Midbrain (tissue), 1 donor: ENCODE measurements around the gene SP8.
"Not testable (repeated sequence)": the region's sequence is repeated elsewhere in the genome, so short reads cannot be mapped to it uniquely, and the experiment has no call there.

ENCODE experiments used
- DNase-seq: peaks from one replicate; lab custom pipeline; 2025; lab: John Stamatoyannopoulos, UW

The SP8 gene

DNA sequence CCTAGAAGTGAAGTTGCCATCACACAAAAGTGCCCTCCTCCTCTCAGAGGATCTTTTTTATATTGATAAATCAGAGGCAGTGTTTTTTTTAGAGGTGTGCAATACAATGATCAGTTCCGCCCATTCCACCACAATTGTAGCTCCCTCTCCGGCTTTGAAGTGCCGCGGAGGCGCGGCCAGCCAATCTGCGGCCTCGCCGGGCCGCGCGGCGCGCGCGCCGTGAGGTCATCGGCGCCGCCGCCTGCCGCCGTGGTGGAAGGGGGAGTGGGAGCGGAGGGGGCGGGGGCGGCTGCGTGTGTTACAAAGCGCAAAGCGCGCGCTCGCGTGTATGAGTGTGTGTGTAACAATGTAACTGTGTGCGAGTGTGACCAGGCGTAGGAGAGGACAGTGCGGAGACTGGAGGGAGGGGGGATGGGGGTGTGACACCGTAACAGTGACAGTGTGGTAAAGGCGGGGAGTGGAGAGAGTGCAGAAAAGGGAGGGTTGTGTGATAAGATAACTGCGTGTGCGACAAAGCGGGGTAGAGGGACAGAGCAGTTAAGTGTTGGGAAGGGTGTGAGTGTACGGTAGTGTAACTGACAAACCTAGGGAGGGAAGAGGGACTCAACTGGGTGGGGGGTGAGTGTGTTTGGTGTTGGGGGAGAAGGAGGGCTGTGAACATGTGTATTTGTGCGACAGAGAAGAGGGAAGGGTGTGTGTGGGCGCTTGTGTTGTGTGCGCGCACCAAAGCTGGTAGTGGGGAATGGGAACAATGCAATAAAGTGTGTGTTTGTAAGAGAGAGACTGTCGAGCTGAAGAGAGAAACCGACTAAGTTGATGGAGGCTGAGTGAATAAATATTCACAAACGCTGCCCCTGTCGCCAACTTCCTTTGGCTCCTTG lies at the start of gene SP8:
TSS of gene SP8 (minus strand) at position 108 of the 881 bp plus-strand sequence. CDS start at position 20, 88 bp downstream.
- no peak for DNase-seq

- not testable (repeated sequence) for DNase-seq
These were observed 49.7 kb upstream of the SP8 start for GRCh38 chr7:20836424-20836823.

DNA sequence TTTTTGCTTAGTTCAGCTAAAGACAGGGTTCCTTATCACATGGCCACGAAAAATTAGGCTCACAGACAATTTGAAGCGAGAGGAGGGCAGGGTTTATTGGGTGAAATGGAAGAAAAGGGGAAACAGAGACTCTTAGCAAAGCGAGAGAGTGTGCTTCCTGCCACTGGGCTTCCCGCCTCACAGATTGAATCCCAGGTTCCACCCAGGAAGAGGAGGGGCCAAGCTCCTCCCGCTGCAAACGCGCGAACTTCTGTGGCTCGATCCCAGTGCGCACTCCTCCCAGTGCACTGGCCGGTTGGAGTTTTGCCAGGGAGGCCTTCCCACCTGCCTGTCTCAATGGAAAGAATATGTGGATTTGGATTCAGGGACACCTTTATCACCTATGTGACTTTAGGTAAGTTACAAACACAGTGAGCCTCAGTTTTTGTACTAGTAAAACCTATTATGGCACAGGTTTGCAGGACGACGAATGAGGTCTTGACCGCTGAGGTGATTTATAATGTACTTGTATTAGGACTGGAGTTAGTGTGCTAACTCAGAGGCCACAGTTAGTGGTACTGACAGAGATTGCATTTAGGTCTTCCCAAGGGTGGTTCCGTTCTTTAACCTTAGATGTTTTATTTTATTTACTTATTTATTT lies 48.5 kb upstream of the SP8 start:
- no peak for DNase-seq

DNA sequence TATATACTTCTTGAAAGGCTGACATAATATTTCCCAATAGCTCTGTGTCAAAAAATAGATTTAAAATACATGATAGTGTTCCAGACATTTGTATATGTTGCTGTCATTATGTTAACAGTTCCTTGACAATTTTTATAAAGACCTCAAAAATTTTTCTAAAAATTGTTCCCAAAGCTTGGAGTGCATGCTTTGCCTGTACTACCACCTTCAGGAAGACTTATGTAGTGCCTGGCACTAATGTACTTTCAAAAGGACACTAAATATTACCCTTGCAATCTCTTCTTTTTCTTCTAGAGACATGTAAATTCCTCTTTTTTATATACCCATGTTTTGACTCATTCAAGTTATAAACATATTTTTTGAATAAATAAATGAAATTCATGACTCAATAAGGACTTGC lies 48.0 kb upstream of the SP8 start:
- DNase-seq = no peak

GRCh38 chr7:20831956-20832355 lies 45.3 kb upstream of the SP8 start:
- DNase-seq = no peak

GRCh38 chr7:20831451-20831850 lies 44.8 kb upstream of the SP8 start:
- DNase-seq = no peak

- no peak for DNase-seq
These were observed 42.3 kb upstream of the SP8 start for GRCh38 chr7:20828947-20829346.

GRCh38 chr7:20827172-20827571 lies 40.5 kb upstream of the SP8 start:
- no peak for DNase-seq

DNA sequence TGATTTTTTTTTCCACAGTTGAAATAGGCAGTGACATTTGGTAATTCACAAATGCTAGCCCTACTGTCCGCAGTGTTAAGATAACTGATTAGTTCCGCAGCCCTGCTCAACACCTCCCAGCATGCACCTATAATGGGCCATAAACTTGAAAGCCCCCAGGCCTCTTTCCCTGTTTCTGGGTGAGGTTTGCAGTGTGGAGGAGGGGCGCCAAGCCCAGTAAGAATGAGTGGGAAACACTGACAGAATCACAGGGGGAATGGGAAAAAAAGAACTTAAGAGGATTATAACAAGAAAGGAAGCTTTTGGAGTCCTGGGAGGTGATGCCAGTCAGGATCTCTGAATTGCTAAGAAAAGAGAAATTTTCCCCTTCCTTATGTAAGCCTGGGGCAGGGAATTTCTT lies 39.6 kb upstream of the SP8 start:
- DNase-seq = no peak

DNA sequence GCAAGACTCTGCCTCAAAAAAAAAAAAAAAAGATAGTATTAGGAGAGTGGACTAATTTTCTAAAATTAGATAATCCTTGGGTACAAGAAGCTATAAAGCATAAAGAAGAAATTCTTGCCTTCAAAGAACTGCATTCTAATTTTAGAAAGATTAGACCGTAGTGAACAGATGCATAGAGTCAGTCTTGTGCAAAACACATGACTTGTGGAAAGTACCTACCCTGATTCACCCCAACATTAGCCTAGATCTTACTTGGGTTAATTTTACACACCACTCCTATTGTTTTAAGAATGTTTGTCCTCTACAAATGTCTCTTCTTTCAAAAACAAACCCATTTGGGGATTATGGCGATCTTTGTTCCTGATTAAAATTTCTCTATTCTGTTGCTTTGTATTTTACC lies 38.9 kb upstream of the SP8 start:
- no peak for DNase-seq

DNA sequence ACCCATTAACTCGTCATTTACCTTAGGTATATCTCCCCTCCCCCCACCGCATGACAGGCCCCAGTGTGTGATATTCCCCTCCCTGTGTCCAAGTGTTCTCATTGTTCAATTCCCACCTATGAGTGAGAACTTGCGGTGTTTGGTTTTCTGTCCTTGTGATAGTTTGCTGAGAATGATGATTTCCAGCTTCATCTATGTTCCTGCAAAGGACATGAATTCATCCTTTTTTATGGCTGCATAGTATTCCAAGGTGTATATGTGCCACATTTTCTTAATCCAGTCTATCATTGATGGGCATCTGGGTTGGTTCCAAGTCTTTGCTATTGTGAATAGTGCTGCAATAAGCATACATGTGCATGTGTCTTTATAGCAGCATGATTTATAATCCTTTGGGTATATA lies 34.7 kb upstream of the SP8 start:
- not testable (repeated sequence) for DNase-seq

DNA sequence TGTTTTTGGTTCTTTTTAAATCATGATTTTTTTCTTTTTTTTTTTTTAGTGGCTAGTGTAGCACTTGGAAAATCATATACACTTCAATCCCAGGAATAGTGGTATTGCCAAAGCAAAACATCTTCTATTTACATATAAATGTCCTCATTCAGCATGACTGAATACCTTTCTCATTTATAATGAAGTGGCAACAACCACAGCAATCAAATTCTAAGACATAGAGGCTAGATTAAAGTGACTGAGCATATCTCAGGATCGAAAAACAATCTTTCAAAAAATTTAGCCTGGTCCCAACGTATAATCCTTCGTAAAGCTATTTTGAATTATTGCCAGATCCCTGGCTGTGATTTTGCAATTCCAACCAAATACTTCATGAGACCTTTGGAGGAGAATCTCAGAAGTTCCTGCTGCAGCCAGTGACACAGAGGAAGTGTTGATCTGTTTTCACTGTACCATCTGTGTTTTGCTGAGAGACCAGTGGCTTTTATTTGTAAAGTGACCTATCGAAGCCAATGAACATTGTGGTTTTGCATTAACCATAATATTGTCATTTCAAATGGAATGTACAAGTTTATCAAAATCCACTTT lies 29.8 kb upstream of the SP8 start:
- DNase-seq = no peak

DNA sequence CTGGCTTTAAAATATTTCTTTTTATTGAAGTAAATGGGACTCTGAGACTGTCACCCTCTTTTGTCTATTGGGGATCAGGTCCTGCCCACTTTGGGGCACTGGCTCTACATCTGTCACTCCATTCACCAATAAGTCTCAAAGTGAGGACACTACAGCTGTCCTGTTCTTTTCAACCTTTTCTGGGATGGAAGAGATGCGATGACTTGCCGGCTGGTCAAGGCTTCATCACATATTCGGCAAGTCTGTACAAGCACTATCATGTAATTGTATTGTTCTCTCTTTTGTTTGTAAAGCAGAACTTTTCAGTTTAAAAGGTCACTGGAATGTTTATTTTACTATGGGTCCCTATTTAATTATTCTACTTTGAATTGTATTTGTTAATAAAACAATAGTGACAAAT lies 17.7 kb upstream of the SP8 start:
- DNase-seq = no peak

DNA sequence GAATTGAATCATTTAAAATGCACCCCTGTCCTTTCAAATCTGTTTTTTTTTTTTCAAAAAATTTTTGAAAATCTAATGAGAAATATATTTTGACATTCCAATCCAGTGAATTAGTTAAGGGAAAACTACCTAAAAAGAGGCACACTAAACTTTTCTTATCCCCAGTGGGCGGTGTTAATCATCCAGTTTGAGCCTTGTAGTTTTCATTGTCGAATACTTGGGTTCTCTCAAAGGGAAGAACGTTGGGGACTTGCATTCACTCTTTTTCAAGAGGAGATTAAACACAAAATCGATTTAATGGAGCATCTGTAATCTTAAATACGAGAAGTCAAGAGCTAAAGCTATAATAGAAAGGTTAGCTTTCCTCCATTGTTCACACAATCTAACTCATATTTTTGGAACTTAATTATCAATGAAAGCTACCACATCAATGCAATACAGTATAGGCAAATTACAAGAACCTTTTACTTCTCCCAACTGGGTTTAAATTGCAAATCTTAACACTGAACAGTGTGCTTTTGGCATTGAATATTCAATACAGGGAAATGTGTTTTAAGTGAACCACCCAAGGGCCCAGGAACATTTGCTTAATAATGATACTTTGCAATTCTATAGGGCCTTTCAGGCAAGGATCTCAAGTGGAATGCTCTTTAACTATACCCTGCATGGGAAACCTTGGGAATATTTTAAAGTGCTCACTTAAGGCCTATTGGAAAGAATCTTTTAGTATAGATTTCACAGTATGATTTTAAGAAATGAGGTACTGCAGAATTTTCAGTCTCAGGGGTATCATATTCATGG lies 13.1 kb upstream of the SP8 start:
- DNase-seq = no peak

DNA sequence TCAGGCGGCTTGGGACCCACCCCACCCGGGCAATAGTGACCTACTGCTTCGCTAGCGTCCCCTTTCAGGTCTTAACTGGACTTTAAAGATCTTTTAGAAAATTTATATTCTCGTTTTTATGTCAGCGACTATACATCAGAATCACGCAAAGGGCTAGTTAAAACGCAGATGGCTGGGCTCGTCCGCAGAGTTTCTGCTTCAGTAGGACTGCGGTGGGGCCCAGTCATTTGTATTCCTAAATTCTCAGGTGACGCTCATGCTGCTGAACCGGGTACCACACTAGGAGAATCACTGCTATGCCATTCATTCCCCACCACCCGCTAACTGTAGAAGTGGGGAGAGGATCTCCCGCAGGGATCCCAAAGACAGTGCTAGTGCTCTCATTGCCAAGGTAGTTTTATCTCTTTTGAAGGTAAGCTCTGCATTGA lies 12.0 kb upstream of the SP8 start:
- no peak for DNase-seq

DNA sequence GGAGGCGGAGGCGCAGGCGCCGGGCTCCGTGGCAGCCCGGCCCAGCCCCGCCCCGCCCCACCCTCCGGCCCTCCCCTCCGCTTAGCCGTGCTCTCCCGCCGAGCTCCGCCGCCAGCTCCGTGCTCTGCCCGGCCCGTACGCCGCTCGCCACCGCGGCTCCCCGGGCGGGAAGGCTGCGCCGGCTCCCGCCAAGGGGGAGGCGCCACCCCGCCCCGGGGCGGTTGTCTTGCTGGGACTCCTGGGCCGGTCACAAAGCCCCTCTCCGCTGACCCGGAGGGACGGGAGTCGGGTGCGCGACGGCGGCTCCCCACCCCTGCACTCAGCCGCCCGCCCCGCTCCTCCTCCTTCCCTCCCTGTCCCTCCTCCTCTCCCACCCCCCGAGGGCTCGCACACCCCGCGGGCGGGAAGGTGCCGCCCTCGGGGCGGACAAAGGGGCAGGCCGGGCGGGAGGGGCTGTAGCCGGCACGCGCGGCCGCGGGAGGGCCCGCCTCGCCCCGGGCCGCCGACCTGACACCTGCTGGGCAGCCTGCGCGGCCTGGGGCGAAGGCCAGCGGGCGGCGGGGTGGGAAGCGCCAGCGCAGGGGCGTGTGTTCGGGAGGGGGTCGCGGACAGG lies 11.5 kb upstream of the SP8 start:
- no peak for DNase-seq

DNA sequence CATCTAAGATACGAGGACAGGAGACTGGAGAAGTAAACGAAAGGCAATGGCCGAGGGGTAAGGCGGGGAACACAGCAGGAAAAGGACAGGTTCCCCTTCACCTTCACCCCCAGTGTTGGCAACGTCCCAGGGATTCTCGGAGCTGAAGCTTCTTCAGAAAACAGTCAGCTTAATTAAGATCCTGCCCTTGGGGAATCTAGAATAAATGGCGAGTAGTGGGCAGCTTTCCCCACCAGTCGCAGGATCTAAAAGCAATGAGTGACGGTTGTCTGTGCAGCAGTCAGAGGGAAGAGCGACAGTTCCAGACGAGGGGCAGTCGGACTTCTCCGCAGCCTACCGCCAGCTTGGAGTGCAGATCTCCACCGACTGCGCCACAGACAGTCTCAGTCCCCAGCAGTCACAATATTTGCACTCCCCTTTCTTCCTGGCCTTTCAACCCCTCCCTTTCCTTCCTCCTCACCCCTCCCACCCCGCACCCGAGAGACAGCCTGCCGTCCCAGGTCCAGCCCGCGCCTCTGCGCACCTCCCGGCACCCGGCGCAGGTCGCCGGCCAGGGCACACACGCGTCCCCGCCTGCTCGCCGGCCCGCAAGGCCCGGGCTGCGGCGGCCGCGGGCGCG lies 10.9 kb upstream of the SP8 start:
- DNase-seq = no peak

- DNase-seq = no peak
These were observed 10.4 kb upstream of the SP8 start for GRCh38 chr7:20797042-20797461.

DNA sequence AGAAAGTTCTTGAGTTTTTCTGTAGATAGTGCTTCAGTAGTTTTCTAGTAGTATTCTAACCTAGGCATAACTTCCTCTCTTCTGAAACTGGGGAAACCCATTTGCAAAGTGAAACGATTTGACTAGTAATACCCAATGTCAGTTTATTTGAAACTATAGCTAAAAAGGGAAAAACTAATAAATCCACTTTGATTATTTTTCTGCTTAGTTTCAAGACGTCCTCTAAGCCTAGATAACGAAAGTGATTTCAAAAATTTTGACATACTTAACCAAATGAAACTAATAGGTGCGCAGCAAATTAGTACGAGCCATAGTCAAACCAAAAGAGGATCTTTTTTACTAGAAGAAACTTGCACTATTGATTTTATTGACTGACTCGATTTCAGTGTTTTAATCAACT lies 9.8 kb upstream of the SP8 start:
- DNase-seq = no peak

GRCh38 chr7:20795881-20796280 lies 9.2 kb upstream of the SP8 start:
- no peak for DNase-seq

- no peak for DNase-seq
These were observed 8.7 kb upstream of the SP8 start for GRCh38 chr7:20795361-20795760.
